ENCODE measurements around the gene FNDC3B. TPM values are rescaled to one million over a fixed set of nuclear protein-coding genes. Genes with fewer than 3 reads are reported as not detected.

Gene FNDC3B
- total and polyA plus RNA-seq, 2 of the 8 experiments (the other 6 are each of a cell fraction or from before 2014, with no cell fraction given), result 14.1 to 44.4 TPM

- TF ChIP-seq SP2 (IDR thresholded peaks at IDR 0.05; ENCODE audit: low read length) (no peak), ASH2L (IDR thresholded peaks at IDR 0.05; ENCODE audit: low read length) (no peak), BCL11A (IDR thresholded peaks at IDR 0.05; ENCODE audit: low read depth in 2 of 2, low read length in 2 of 2) (no peak), MAFK (IDR thresholded peaks at IDR 0.05; ENCODE audit: low read depth, low read length) (no peak), NANOG (IDR thresholded peaks at IDR 0.05; ENCODE audit: insufficient read depth, low read depth, low read length, poor library complexity, severe bottlenecking) (no peak)
- Histone ChIP-seq H2BK5ac (ENCODE audit: low read depth, low read length) (peak overlapping the region; percentile 60; the same call in 1 of the 2 replicates), H4K91ac (replicated peaks; ENCODE audit: insufficient read length, low read length) (no peak overlapping the region), H3K36me3 (ENCODE audit: control insufficient read depth in 2 of 4, insufficient read depth in 4 of 4, low read length in 3 of 4) (peaks cover 0 to 6% (median 2%) of the 10 kb centered on the region in 4 experiments; a peak in 1 of 8 replicates), H3K27me3 (replicated peaks in 1 of 4; ENCODE audit: control insufficient read depth in 3 of 4, extremely low read depth in 1 of 4, insufficient read depth in 3 of 4, low read length in 3 of 4) (no peaks in the 10 kb centered on the region), H3K4me1 (replicated peaks in 1 of 4; ENCODE audit: control insufficient read depth in 3 of 4, insufficient read depth in 4 of 4, low read length in 3 of 4) (peaks cover 5 to 17% (median 9%) of the 10 kb centered on the region in 4 experiments), H3K56ac (replicated peaks; ENCODE audit: insufficient read length, low read depth, low read length) (no peak overlapping the region), H2AK5ac (ENCODE audit: low read depth, low read length) (no peak overlapping the region), H3K23ac (ENCODE audit: insufficient read length) (no peak overlapping the region), H3K18ac (ENCODE audit: extremely low read depth, low read length) (no peak overlapping the region), H4K20me1 (replicated peaks in 1 of 2; ENCODE audit: control insufficient read depth in 1 of 2, insufficient read depth in 2 of 2, low read length in 2 of 2) (peaks cover 5 to 10% of the 10 kb centered on the region in 2 experiments), H3K79me2 (ENCODE audit: control insufficient read depth in 1 of 2, insufficient read depth in 2 of 2, low read length in 2 of 2) (peaks cover 0 to 67% of the 10 kb centered on the region in 2 experiments; a peak in 2 of 4 replicates), H2BK15ac (ENCODE audit: low read length) (no peak overlapping the region), H3K9me3 (ENCODE audit: insufficient read depth in 2 of 2, low read depth in 1 of 2, low read length in 1 of 2) (peaks cover 5% of the 10 kb centered on the region in 2 experiments; a peak in 2 of 4 replicates), H3K4me2 (ENCODE audit: insufficient read depth in 1 of 2, low read depth in 2 of 2, low read length in 2 of 2) (peak overlapping the region; percentile 15 to 17; a peak in 2 of 4 replicates), H3K23me2 (ENCODE audit: low read depth, low read length) (no peaks in the 10 kb centered on the region), H2AFZ (ENCODE audit: low read length) (no peak overlapping the region), H2BK20ac (ENCODE audit: low read length) (no peak overlapping the region), H3K4me3 (ENCODE audit: extremely low read depth in 1 of 4, insufficient read depth in 2 of 4, low read depth in 3 of 4, low read length in 4 of 4) (no peak overlapping the region), H3K9ac (replicated peaks in 1 of 4; ENCODE audit: extremely low read depth in 1 of 4, low read depth in 3 of 4, low read length in 3 of 4) (no peak overlapping the region), H2BK12ac (ENCODE audit: low read depth, low read length) (no peak overlapping the region), H4K5ac (ENCODE audit: insufficient read length, low read depth, low read length) (no peak overlapping the region), H3K27ac (ENCODE audit: low read depth, low read length) (no peak overlapping the region; the same call in 1 of the 2 replicates), H4K8ac (ENCODE audit: extremely low read depth, insufficient read depth, low read length) (no peak overlapping the region; the same call in 1 of the 2 replicates), H2BK120ac (replicated peaks; ENCODE audit: low read depth, low read length) (no peak overlapping the region), H3K79me1 (ENCODE audit: low read depth, low read length) (no peaks in the 10 kb centered on the region; the same call in 1 of the 2 replicates), H3K4ac (replicated peaks; ENCODE audit: insufficient read length, low read depth, low read length) (no peak overlapping the region), H3K14ac (ENCODE audit: insufficient read length) (no peak overlapping the region)
- ChIA-PET POLR2A (ENCODE audit: partially characterized antibody) (interaction anchor here (0.6 to 0.9 kb wide), 3 partner anchors 34 to 81 kb away, joined by 3 read pairs; no protein-coding TSS in a partner anchor), CTCF (ENCODE audit: partially characterized antibody) (interaction anchor here (0.6 to 2.3 kb wide), 2 partner anchors 41 to 190 kb away, joined by 3 to 12 read pairs; no protein-coding TSS in a partner anchor)
- 92% methylated on average over 26 of the region's 28 CpGs; no CpG with 5 or more reads in 1 of the 2 experiments for WGBS, 2 experiments (ENCODE audit: extremely low coverage in 1 of 2, insufficient coverage in 1 of 2, insufficient read length in 1 of 2, insufficient replicate concordance in 2 of 2, low coverage in 1 of 2, low lambda C conversion rate in 2 of 2, missing lambda C conversion rate in 1 of 2)
- DNase-seq (ENCODE audit: low read depth in 1 of 2, low spot score in 2 of 2) (no peak), FAIRE-seq (no peak)
Observed at GRCh38 chr3:172209333-172210321, 170.2 kb downstream of the FNDC3B start.
